ENCODE data around the gene RBP4.

Gene RBP4

GRCh38 chr10:93595378-93596161, 5.5 kb downstream of the RBP4 start:
- no peak for DNase-seq

GRCh38 chr10:93594518-93594917, 6.5 kb downstream of the RBP4 start:
- no peak for DNase-seq

- DNase-seq = no peak
Measured at GRCh38 chr10:93593749-93594148, 7.3 kb downstream of the RBP4 start.

GRCh38 chr10:93593254-93593653, 7.8 kb downstream of the RBP4 start:
- DNase-seq = no peak

- DNase-seq = no peak
Measured at GRCh38 chr10:93591065-93591808, 9.8 kb downstream of the RBP4 start.

DNA sequence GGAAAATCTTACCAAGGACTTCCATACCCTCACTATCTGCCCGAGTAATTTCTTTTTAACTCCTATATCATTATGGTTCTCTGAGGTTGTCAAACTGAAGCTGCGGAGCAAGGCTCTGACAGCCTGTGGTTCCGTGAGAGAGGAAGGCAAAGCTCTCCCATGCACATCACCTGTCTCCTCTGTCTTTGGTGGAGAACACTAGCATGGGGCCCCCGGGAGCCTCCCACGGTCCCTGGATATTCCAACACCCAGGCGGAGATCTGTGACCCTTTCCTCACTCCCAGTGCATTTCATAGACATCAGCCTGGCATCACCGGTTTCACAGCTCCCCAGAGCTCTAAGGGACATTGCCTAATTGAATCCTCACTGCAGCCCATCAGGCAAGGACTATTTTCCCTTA, 10.4 kb downstream of the RBP4 start:
- no peak for DNase-seq

GRCh38 chr10:93589648-93590562, 11.1 kb downstream of the RBP4 start:
- DNase-seq = no peak

- no peak for DNase-seq
Measured at GRCh38 chr10:93584445-93584844, 16.6 kb downstream of the RBP4 start.

DNA sequence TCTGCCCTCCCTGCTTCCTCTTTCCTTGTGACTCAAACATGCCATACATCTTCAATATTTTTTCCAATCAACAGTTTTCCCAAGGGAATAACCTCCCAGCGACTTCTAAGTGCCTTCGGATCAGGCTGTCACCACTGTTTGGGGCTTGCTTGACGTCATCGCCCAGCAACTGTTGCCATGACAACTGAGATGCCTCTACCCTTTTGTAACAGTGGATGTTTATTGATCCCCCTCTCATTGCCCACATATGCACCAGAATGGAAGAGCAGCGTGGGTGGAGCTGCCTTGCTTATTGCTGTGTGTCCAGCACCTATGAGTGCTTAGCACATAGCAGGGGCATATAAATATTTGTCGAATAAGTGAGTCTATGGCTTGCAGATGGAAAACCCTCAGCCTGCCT, 20.2 kb downstream of the RBP4 start:
- no peak for DNase-seq

- no peak for DNase-seq
Measured at GRCh38 chr10:93579985-93580711, 20.9 kb downstream of the RBP4 start.

- no peak for DNase-seq
Measured at GRCh38 chr10:93579089-93579488, 21.9 kb downstream of the RBP4 start.

- DNase-seq = no peak
Measured at GRCh38 chr10:93577565-93577964, 23.5 kb downstream of the RBP4 start.

GRCh38 chr10:93576888-93577287, 24.1 kb downstream of the RBP4 start:
- no peak for DNase-seq

GRCh38 chr10:93573924-93574323, 27.1 kb downstream of the RBP4 start:
- no peak for DNase-seq

- DNase-seq = no peak
Measured at GRCh38 chr10:93573051-93573909, 27.8 kb downstream of the RBP4 start.

- no peak for DNase-seq
Measured at GRCh38 chr10:93572606-93573005, 28.4 kb downstream of the RBP4 start.

- DNase-seq = no peak
Measured at GRCh38 chr10:93570383-93570782, 30.7 kb downstream of the RBP4 start.

- DNase-seq = no peak
Measured at GRCh38 chr10:93568105-93568390, 33.0 kb downstream of the RBP4 start.

- DNase-seq = no peak
Measured at GRCh38 chr10:93567277-93568104, 33.5 kb downstream of the RBP4 start.

GRCh38 chr10:93566435-93567276, 34.4 kb downstream of the RBP4 start, which contains the start of gene FFAR4:
TSS of gene FFAR4 (plus strand) at chr10:93566665. CDS start at chr10:93566721, 56 bp downstream.
- DNase-seq = no peak

Data from stimulated activated CD4-positive, alpha-beta T cell treated with anti-CD3 and anti-CD28 coated beads, Interleukin-15, amount 100 ng/mL, for 24 hours (primary cell).